OCI-LY7 (cell line): Measurements from ENCODE around the gene WNK2. TPM values are rescaled to one million over a fixed set of nuclear protein-coding genes. Genes with fewer than 3 reads are reported as not detected.
"Not testable (repeated sequence)": the region's sequence is repeated elsewhere in the genome, so short reads cannot be mapped to it uniquely, and the experiment has no call there.

Source experiments
- BruUV-seq: library from RNA; stranded (reverse); fragments of 400-500 nt; replicated peaks from 2 replicates; lab custom pipeline; 2021; lab: Mats Ljungman, UMichigan
- CTCF ChIA-PET: fragments of 300-600 bp; sonication (Branson Sonifier 250); formaldehyde crosslinking; loops from one replicate; lab custom pipeline; 2022; ENCODE audit warnings: antibody characterized with exemption; ENCODE audit not compliant: unreplicated experiment; lab: Charles Lee
- POLR2A ChIA-PET: fragments of 300-600 bp; sonication (Branson Sonifier 250); formaldehyde crosslinking; loops from one replicate; lab custom pipeline; 2022; ENCODE audit warnings: antibody characterized with exemption; lab: Charles Lee
- DNase-seq: peaks from one replicate; pipeline ENCODE4 v3.0.0-alpha.2; 2015; ENCODE audit warnings: low spot score
- H2AFZ ChIP-seq: fragments of 200-600 bp; sonication (generic), shearing (Covaris generic); 2 replicates; pipeline ENCODE4 v1.6.1; 2014; ENCODE audit warnings: mild to moderate bottlenecking, antibody characterized with exemption, low read length, moderate library complexity
- H3K27ac ChIP-seq: fragments of 200-600 bp; sonication (generic); 2 replicates; pipeline ENCODE4 v1.5.1; 2014; ENCODE audit warnings: mixed run types, low read depth, mild to moderate bottlenecking, moderate library complexity, low read length, inconsistent platforms; ENCODE audit not compliant: poor library complexity, severe bottlenecking
- H3K36me3 ChIP-seq: fragments of 200-600 bp; sonication (generic); 2 replicates; pipeline ENCODE4 v1.6.1; 2014; ENCODE audit warnings: mild to moderate bottlenecking, antibody characterized with exemption, low read length, moderate library complexity, mixed read lengths; ENCODE audit not compliant: insufficient read depth
- H3K4me1 ChIP-seq: fragments of 200-600 bp; sonication (generic); 2 replicates; pipeline ENCODE4 v1.5.1; 2014; ENCODE audit warnings: mild to moderate bottlenecking, low read length; ENCODE audit not compliant: insufficient read depth, poor library complexity, severe bottlenecking
- H3K4me2 ChIP-seq: fragments of 200-600 bp; sonication (generic); 2 replicates; pipeline ENCODE4 v1.6.1; 2014; ENCODE audit warnings: mild to moderate bottlenecking, low read length
- H3K4me3 ChIP-seq: fragments of 200-600 bp; sonication (generic); 2 replicates; pipeline ENCODE4 v1.5.1; 2014; ENCODE audit warnings: mild to moderate bottlenecking, low read depth, low read length; ENCODE audit not compliant: poor library complexity, severe bottlenecking
- H3K79me2 ChIP-seq: fragments of 200-600 bp; sonication (generic); 2 replicates; pipeline ENCODE4 v1.6.1; 2016; ENCODE audit warnings: low read depth, mild to moderate bottlenecking, low read length, moderate library complexity, mixed read lengths; ENCODE audit not compliant: insufficient read depth
- H3K9me2 ChIP-seq: fragments of 200-600 bp; sonication (generic); 2 replicates; pipeline ENCODE4 v1.6.1; 2016; ENCODE audit warnings: mild to moderate bottlenecking, low read length, mixed read lengths; ENCODE audit not compliant: insufficient read depth
- H3K9me3 ChIP-seq: fragments of 200-600 bp; sonication (generic); 2 replicates; pipeline ENCODE4 v1.6.1; 2014; ENCODE audit warnings: mild to moderate bottlenecking, mixed run types, low read length, mixed read lengths
- H4K20me1 ChIP-seq: fragments of 200-600 bp; sonication (generic); 2 replicates; pipeline ENCODE4 v1.6.1; 2014; ENCODE audit warnings: mild to moderate bottlenecking, antibody characterized with exemption, low read length, moderate library complexity, mixed read lengths; ENCODE audit not compliant: insufficient read depth
- CTCF ChIP-seq: fragments of 200-600 bp; sonication (generic); conservative IDR thresholded peaks from 2 replicates; pipeline ENCODE4 v1.5.1; 2014; ENCODE audit warnings: mild to moderate bottlenecking, antibody characterized with exemption, low read length, moderate library complexity, mixed read lengths
- EZH2phosphoT487 ChIP-seq: fragments of 200-600 bp; sonication (generic); IDR thresholded peaks from 2 replicates; pipeline ENCODE4 v1.6.1; 2018; ENCODE audit warnings: low read depth, borderline replicate concordance, mild to moderate bottlenecking, mixed run types, antibody characterized with exemption, low read length, moderate library complexity, mixed read lengths
- intact Hi-C: fragments of 100-400 bp; cut with micrococcal nuclease; formaldehyde crosslinking; loops from one replicate; pipeline ENCODE4 v1.10.0; 2022; ENCODE audit not compliant: unreplicated experiment
- total RNA-seq, 2 experiments: library from RNA; depleted of rRNA in 1 of 2; stranded (reverse); fragments of >200 nt in 1 of 2; shearing (Covaris generic) in 1 of 2; gene quantifications; 2 replicates each; pipeline ENCODE4 v1.2.3, GENCODE V29; 2014 to 2022

WNK2 gene
- total RNA-seq, 2 experiments from 2014 or later: 142 to 194 TPM

GRCh38 chr9:93247892-93248291, 64.0 kb downstream of the WNK2 start:
- no peak for DNase-seq
- CTCF ChIA-PET: no interaction called here
- no TSS peak for BruUV-seq

GRCh38 chr9:93248386-93249040, 64.6 kb downstream of the WNK2 start:
- H3K79me2 ChIP-seq: no peaks in the 10 kb centered on the region
- ChIA-PET POLR2A (no interaction called here), CTCF (no interaction called here)
- H3K4me3 ChIP-seq: no peak overlapping the region
- H3K4me2 ChIP-seq: no peak overlapping the region
- TF ChIP-seq EZH2phosphoT487 (no peak), CTCF (no peak)
- H3K9me2 ChIP-seq: no peaks in the 10 kb centered on the region
- intact Hi-C loops: no loop called here
- BruUV-seq: no TSS peak
- H2AFZ ChIP-seq: no peak overlapping the region
- DNase-seq: no peak
- H4K20me1 ChIP-seq: no peaks in the 10 kb centered on the region
- no peak overlapping the region for H3K27ac ChIP-seq
- peaks cover 15% of the 10 kb centered on the region for H3K4me1 ChIP-seq
- no peaks in the 10 kb centered on the region for H3K36me3 ChIP-seq
- no peaks in the 10 kb centered on the region for H3K9me3 ChIP-seq

More at GRCh38 chr9:93247892-93248291, 64.0 kb downstream of the WNK2 start:
- intact Hi-C loops: no loop called here
- Histone ChIP-seq H2AFZ (no peak overlapping the region), H3K4me1 (peaks cover 15% of the 10 kb centered on the region), H3K4me3 (no peak overlapping the region), H3K4me2 (no peak overlapping the region), H3K9me2 (no peaks in the 10 kb centered on the region), H3K36me3 (no peaks in the 10 kb centered on the region), H3K9me3 (no peaks in the 10 kb centered on the region), H3K27ac (no peak overlapping the region), H3K79me2 (no peaks in the 10 kb centered on the region), H4K20me1 (no peaks in the 10 kb centered on the region)
- POLR2A ChIA-PET: no interaction called here
- no peak for TF ChIP-seq CTCF
- TF ChIP-seq EZH2phosphoT487: no peak

GRCh38 chr9:93250185-93250584, 66.2 kb downstream of the WNK2 start:
- BruUV-seq: no TSS peak
- H4K20me1 ChIP-seq: no peaks in the 10 kb centered on the region
- intact Hi-C loops: no loop called here
- H3K4me3 ChIP-seq: no peak overlapping the region
- no peak overlapping the region for H2AFZ ChIP-seq
- peaks cover 5% of the 10 kb centered on the region for H3K4me1 ChIP-seq
- no peaks in the 10 kb centered on the region for H3K9me3 ChIP-seq
- H3K79me2 ChIP-seq: no peaks in the 10 kb centered on the region
- no peaks in the 10 kb centered on the region for H3K36me3 ChIP-seq
- CTCF ChIA-PET: no interaction called here
- H3K9me2 ChIP-seq: no peaks in the 10 kb centered on the region
- POLR2A ChIA-PET: interaction anchor here (0.7 kb wide), 1 partner anchor 80 kb away, joined by 4 read pairs; no protein-coding TSS in a partner anchor
- no peak overlapping the region for H3K27ac ChIP-seq
- H3K4me2 ChIP-seq: no peak overlapping the region
- no peak for DNase-seq
- TF ChIP-seq EZH2phosphoT487: no peak
- no peak for TF ChIP-seq CTCF

- POLR2A ChIA-PET, DNase-seq, intact Hi-C loops, H4K20me1 ChIP-seq, H3K4me2 ChIP-seq, H3K9me2 ChIP-seq, H3K4me1 ChIP-seq, H3K36me3 ChIP-seq, BruUV-seq, H3K27ac ChIP-seq, CTCF ChIA-PET, H2AFZ ChIP-seq, H3K4me3 ChIP-seq, H3K9me3 ChIP-seq, H3K79me2 ChIP-seq: not testable (repeated sequence)
Observed at GRCh38 chr9:93251309-93251708, 67.4 kb downstream of the WNK2 start.
